CD14-positive monocyte (primary cell): Measurements from ENCODE around the gene DTD1. TPM values are rescaled to one million over a fixed set of nuclear protein-coding genes. Genes with fewer than 3 reads are reported as not detected.

Experiments used
- DNase-seq, 3 donors: peaks; one replicate each; pipeline ENCODE4 v3.0.0-alpha.2; 2011 to 2022
- H2AFZ ChIP-seq: 2 replicates; pipeline ENCODE4 v1.6.0; 2012; ENCODE audit warnings: mild to moderate bottlenecking, low read depth, low read length, inconsistent platforms; ENCODE audit not compliant: insufficient read depth, poor library complexity, severe bottlenecking
- H3K27ac ChIP-seq, 2 donors: 1 replicate in 1 of 2; 2 replicates in 1 of 2; pipeline ENCODE4 v1.5.1; 2012 to 2013; ENCODE audit warnings: low read length in 2 of 2, control low read depth in 1 of 2, inconsistent platforms in 1 of 2, low read depth in 1 of 2, mild to moderate bottlenecking in 1 of 2
- H3K27me3 ChIP-seq, 2 donors: one replicate each; pipeline versions ENCODE4 v1.6.0 to v1.6.1; 2011 to 2013; ENCODE audit warnings: low read length in 2 of 2; ENCODE audit not compliant: control insufficient read depth in 2 of 2, insufficient read depth in 2 of 2
- H3K36me3 ChIP-seq, 2 donors: replicated peaks in 1 of 2; 1 replicate in 1 of 2; 2 replicates in 1 of 2; pipeline versions ENCODE4 v1.5.1 to v1.6.1; 2012 to 2013; ENCODE audit warnings: low read length in 2 of 2, control low read depth in 1 of 2, inconsistent platforms in 1 of 2, mild to moderate bottlenecking in 1 of 2; ENCODE audit not compliant: insufficient read depth in 2 of 2, control insufficient read depth in 1 of 2
- H3K4me1 ChIP-seq, 2 donors: 1 replicate in 1 of 2; 2 replicates in 1 of 2; pipeline versions ENCODE4 v1.5.1 to v1.6.1; 2012 to 2013; ENCODE audit warnings: low read length in 2 of 2, control low read depth in 1 of 2, inconsistent platforms in 1 of 2, mild to moderate bottlenecking in 1 of 2, moderate library complexity in 1 of 2; ENCODE audit not compliant: insufficient read depth in 2 of 2, control insufficient read depth in 1 of 2
- H3K4me2 ChIP-seq: replicated peaks from 2 replicates; pipeline ENCODE3; 2012; ENCODE audit warnings: low read length, moderate library complexity, mild to moderate bottlenecking; ENCODE audit not compliant: poor library complexity, severe bottlenecking; ENCODE audit errors: extremely low read depth
- H3K4me3 ChIP-seq, 3 experiments: fragments of 200-600 bp in 1 of 3; sonication (generic) in 1 of 3; replicated peaks in 1 of 3; 1 replicate in 2 of 3; 2 replicates in 1 of 3; pipeline ENCODE4 v1.5.1; 2011 to 2013; ENCODE audit warnings: low read length in 3 of 3, mild to moderate bottlenecking in 3 of 3, control low read depth in 2 of 3, low read depth in 2 of 3, inconsistent platforms in 1 of 3, moderate library complexity in 1 of 3
- H3K79me2 ChIP-seq: 2 replicates; pipeline ENCODE4 v1.6.0; 2012; ENCODE audit warnings: mild to moderate bottlenecking, control low read depth, inconsistent platforms, low read length, moderate library complexity; ENCODE audit not compliant: insufficient read depth
- H3K9ac ChIP-seq: 2 replicates; pipeline ENCODE4 v1.6.0; 2017; ENCODE audit warnings: low read length, mild to moderate bottlenecking; ENCODE audit not compliant: insufficient read depth, poor library complexity, severe bottlenecking
- H3K9me3 ChIP-seq, 2 donors: replicated peaks in 1 of 2; 1 replicate in 1 of 2; 2 replicates in 1 of 2; pipeline versions ENCODE4 v1.5.1 to v1.6.1; 2012 to 2013; ENCODE audit warnings: low read length in 2 of 2, control low read depth in 1 of 2; ENCODE audit not compliant: control insufficient read depth in 1 of 2, insufficient read depth in 1 of 2
- H4K20me1 ChIP-seq: 2 replicates; pipeline ENCODE4 v1.6.0; 2012; ENCODE audit warnings: mild to moderate bottlenecking, low read length, control low read depth, moderate library complexity; ENCODE audit not compliant: insufficient read depth
- H3K27ac Mint-ChIP-seq, 7 donors: one replicate each; pipeline ENCODE4 v1.8.0; 2020; ENCODE audit warnings: mild to moderate bottlenecking in 7 of 7, mixed read lengths in 7 of 7, moderate library complexity in 6 of 7, inconsistent platforms in 2 of 7
- H3K27me3 Mint-ChIP-seq, 3 donors: one replicate each; pipeline ENCODE4 v1.8.0; 2021 to 2022; ENCODE audit warnings: low read depth in 3 of 3, mild to moderate bottlenecking in 3 of 3, mixed read lengths in 3 of 3, moderate library complexity in 3 of 3, inconsistent platforms in 1 of 3
- H3K36me3 Mint-ChIP-seq, 2 donors: one replicate each; pipeline ENCODE4 v1.8.0; 2020; ENCODE audit warnings: mixed read lengths in 2 of 2, inconsistent platforms in 1 of 2, mild to moderate bottlenecking in 1 of 2
- H3K4me1 Mint-ChIP-seq: one replicate; pipeline ENCODE4 v1.8.0; 2020; ENCODE audit warnings: mild to moderate bottlenecking, mixed read lengths
- H3K4me3 Mint-ChIP-seq, 2 donors: one replicate each; pipeline ENCODE4 v1.8.0; 2020; ENCODE audit warnings: mild to moderate bottlenecking in 2 of 2, mixed read lengths in 2 of 2, moderate library complexity in 1 of 2
- H3K9me3 Mint-ChIP-seq, 7 donors: one replicate each; pipeline ENCODE4 v1.8.0; 2020 to 2022; ENCODE audit warnings: mixed read lengths in 7 of 7, mild to moderate bottlenecking in 6 of 7, moderate library complexity in 6 of 7, inconsistent platforms in 2 of 7
- CTCF ChIP-seq: fragments of 200-600 bp; IDR thresholded peaks from one replicate; pipeline ENCODE4 v1.8.0; 2022; ENCODE audit warnings: antibody characterized with exemption, mild to moderate bottlenecking
- WGBS: methylation state at CpG from one replicate; pipeline ENCODE4 v1.1.5; 2013; ENCODE audit warnings: missing lambda C conversion rate; ENCODE audit not compliant: insufficient coverage; 5-methylcytosine and 5-hydroxymethylcytosine counted together
- intact Hi-C, 2 donors: fragments of 100-400 bp; cut with micrococcal nuclease; formaldehyde crosslinking; loops; one replicate each; pipeline versions ENCODE4 v1.15.0 to v1.15.1; 2023
- polyA plus RNA-seq, 3 donors: library from polyadenylated mRNA; depleted of rRNA in 1 of 3; unstranded in 2 of 3; stranded (reverse) in 1 of 3; fragments of 300-500 nt in 2 of 3; fragments of >200 nt in 1 of 3; fragmentation: Illumina TruSeq in 2 of 3; gene quantifications; 1 replicate in 2 of 3; 2 replicates in 1 of 3; pipeline ENCODE4 v1.2.3, GENCODE V29; 2012 to 2021

DTD1 gene
- polyA plus RNA-seq, 3 donors: 18.8 to 33.6 (median 26.3) TPM

DNA sequence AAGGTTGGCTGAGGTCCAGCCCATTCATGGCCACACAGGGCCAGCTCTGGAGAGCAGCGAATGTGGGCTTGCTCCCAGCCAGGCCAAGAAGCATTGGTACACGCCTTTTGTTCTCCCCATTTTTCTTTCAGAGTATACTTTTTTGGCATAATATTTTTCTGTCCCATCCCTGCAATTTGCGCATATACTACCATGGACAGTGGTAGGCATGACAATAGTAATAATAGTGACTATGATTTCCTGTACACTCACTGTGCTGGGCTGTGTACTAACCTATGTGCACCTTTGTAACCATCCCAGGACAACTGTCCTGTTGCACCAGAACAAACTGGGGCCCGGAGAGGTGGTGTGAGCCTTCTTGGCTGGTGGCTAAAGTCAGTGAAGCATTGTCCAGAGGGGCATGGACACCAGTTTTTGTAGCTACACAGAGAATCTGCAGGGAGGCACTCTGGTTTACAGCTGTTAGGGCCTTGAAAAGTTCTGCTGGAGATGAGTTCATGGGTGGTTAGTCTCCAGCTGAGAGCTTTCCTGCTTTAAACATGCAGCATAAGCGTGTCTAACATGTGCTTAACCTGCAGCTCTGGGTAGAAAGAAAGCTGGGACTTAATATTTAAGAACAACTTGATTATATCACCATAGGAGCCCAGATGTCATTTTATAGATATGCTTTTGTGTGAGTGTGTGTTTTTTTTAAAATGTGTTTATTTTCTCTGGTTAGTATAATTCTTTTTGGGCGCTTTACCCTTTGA, 38.2 kb downstream of the DTD1 start:
- Mint-ChIP-seq H3K9me3 (peaks cover 0 to 5% (median 3%) of the 10 kb centered on the region in 7 donors), H3K4me3 (no peak overlapping the region), H3K36me3 (peaks cover 17 to 27% of the 10 kb centered on the region in 2 donors), H3K27me3 (no peaks in the 10 kb centered on the region), H3K4me1 (no peaks in the 10 kb centered on the region), H3K27ac (no peak overlapping the region)
- Histone ChIP-seq H3K4me2 (no peak overlapping the region), H3K9me3 (peaks cover 0 to 5% of the 10 kb centered on the region in 2 donors), H3K4me1 (no peaks in the 10 kb centered on the region), H3K36me3 (peaks cover 6 to 13% of the 10 kb centered on the region in 2 donors), H4K20me1 (no peaks in the 10 kb centered on the region), H3K9ac (no peak overlapping the region), H3K79me2 (no peaks in the 10 kb centered on the region), H3K4me3 (no peak overlapping the region), H3K27ac (no peak overlapping the region), H2AFZ (no peak overlapping the region), H3K27me3 (no peaks in the 10 kb centered on the region)
- 93% methylated on average over 3 of the region's 6 CpGs for WGBS
- TF ChIP-seq CTCF: no peak
- intact Hi-C loops: no loop called here
- DNase-seq: no peak

DNA sequence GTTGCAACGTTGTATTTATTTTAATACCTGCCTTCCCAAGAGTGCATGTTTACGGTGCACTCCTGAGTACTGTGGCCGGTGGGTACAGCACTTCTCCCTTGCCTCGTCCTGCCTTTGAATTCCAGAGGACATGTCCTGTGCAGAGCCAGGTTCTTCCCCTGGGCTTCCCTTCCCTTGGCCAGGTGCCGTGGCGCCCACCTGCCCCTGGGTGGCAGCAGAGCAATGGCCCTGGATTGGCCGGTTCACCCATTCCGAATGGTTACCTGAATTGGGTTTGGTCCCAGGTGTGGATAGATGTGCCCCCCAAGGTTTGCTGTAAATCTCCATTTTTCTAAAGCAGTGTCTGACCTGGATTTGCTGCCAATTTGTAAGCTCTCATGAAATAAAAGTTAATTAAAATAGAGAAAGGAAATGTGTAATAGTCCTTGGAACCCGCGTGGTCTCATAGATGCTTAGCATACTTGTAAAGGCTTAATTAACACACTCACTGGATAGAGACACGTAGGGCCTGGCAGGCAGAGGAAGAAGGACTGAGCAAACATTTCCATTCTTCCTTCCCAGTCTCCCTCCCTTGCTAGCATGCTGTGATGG, 40.6 kb downstream of the DTD1 start:
- Histone ChIP-seq H3K9ac (no peak overlapping the region), H3K9me3 (peaks cover 0 to 5% of the 10 kb centered on the region in 2 donors), H3K4me1 (no peaks in the 10 kb centered on the region), H3K79me2 (no peaks in the 10 kb centered on the region), H4K20me1 (no peaks in the 10 kb centered on the region), H3K4me2 (no peak overlapping the region), H3K27ac (no peak overlapping the region), H3K36me3 (peaks cover 6 to 13% of the 10 kb centered on the region in 2 donors), H3K4me3 (no peak overlapping the region), H2AFZ (no peak overlapping the region), H3K27me3 (no peaks in the 10 kb centered on the region)
- peaks cover 17 to 24% of the 10 kb centered on the region in 2 donors for H3K36me3 Mint-ChIP-seq
- no peaks in the 10 kb centered on the region for H3K4me1 Mint-ChIP-seq
- no peaks in the 10 kb centered on the region for H3K27me3 Mint-ChIP-seq
- 93% methylated on average over 6 of the region's 11 CpGs for WGBS
- DNase-seq: no peak
- no peak for TF ChIP-seq CTCF
- H3K27ac Mint-ChIP-seq: no peak overlapping the region
- peaks cover 0 to 5% (median 3%) of the 10 kb centered on the region in 7 donors for H3K9me3 Mint-ChIP-seq
- H3K4me3 Mint-ChIP-seq: no peak overlapping the region
- intact Hi-C loops: no loop called here
